Fibroblast of lung (primary cell): ENCODE results near the gene CSK.

Experiments used
- CTCF ChIP-seq, 2 donors: IDR thresholded peaks in 1 of 2; conservative IDR thresholded peaks in 1 of 2; 1 replicate in 1 of 2; 2 replicates in 1 of 2; pipeline ENCODE4 v1.5.1; 2011 to 2012; ENCODE audit warnings: low read length in 2 of 2, control low read depth in 1 of 2, inconsistent platforms in 1 of 2, low read depth in 1 of 2, mild to moderate bottlenecking in 1 of 2
- EZH2 ChIP-seq: IDR thresholded peaks from 2 replicates; pipeline ENCODE4 v1.5.1; 2012; ENCODE audit warnings: low read length, control low read depth, mild to moderate bottlenecking; ENCODE audit errors: missing control alignments

GRCh38 chr15:74791667-74792066, 9.8 kb downstream of the CSK start:
- no peak for TF ChIP-seq CTCF (conservative IDR thresholded peaks at IDR 0.05 in 1 of 2, IDR thresholded peaks at IDR 0.05 in 1 of 2; ENCODE audit: low read depth in 1 of 2, low read length in 2 of 2)
- no peak for TF ChIP-seq EZH2
